Trophoblast cell (in vitro differentiated cells and primary cell): ENCODE results near the gene CD248.

Experiments used
- DNase-seq, 2 donors: peaks; one replicate each; pipeline ENCODE4 v3.0.0-alpha.2; 2016
- H2AFZ ChIP-seq: 2 replicates; pipeline ENCODE4 v1.6.1; 2013; ENCODE audit warnings: low read length, moderate library complexity, mild to moderate bottlenecking; ENCODE audit not compliant: insufficient read depth, poor library complexity
- H2AK5ac ChIP-seq: 2 replicates; pipeline ENCODE4 v1.6.1; 2013; ENCODE audit warnings: mild to moderate bottlenecking, low read length
- H2BK120ac ChIP-seq: 2 replicates; pipeline ENCODE4 v1.6.1; 2013; ENCODE audit warnings: low read length, mild to moderate bottlenecking, moderate library complexity; ENCODE audit not compliant: insufficient read depth, poor library complexity
- H2BK12ac ChIP-seq: 2 replicates; pipeline ENCODE4 v1.6.1; 2013; ENCODE audit warnings: mild to moderate bottlenecking, low read length, moderate library complexity
- H2BK5ac ChIP-seq: 2 replicates; pipeline ENCODE4 v1.6.1; 2013; ENCODE audit warnings: low read length, low read depth, moderate library complexity, mild to moderate bottlenecking; ENCODE audit not compliant: poor library complexity
- H3K14ac ChIP-seq: 2 replicates; pipeline ENCODE4 v1.6.1; 2013; ENCODE audit warnings: mild to moderate bottlenecking, low read length
- H3K18ac ChIP-seq: 2 replicates; pipeline ENCODE4 v1.6.1; 2013; ENCODE audit warnings: mild to moderate bottlenecking, low read length
- H3K23ac ChIP-seq: 2 replicates; pipeline ENCODE4 v1.6.1; 2013; ENCODE audit warnings: low read length
- H3K27ac ChIP-seq: 2 replicates; pipeline ENCODE4 v1.5.1; 2013; ENCODE audit warnings: low read depth, mild to moderate bottlenecking, inconsistent platforms, low read length, moderate library complexity
- H3K27me3 ChIP-seq: 2 replicates; pipeline ENCODE4 v1.6.1; 2013; ENCODE audit warnings: inconsistent platforms, mild to moderate bottlenecking, low read length, moderate library complexity; ENCODE audit not compliant: insufficient read depth
- H3K36me3 ChIP-seq, 2 experiments: 1 replicate in 1 of 2; 2 replicates in 1 of 2; pipeline ENCODE4 v1.6.1; 2013; ENCODE audit warnings: low read length in 2 of 2, mild to moderate bottlenecking in 2 of 2, moderate library complexity in 1 of 2; ENCODE audit not compliant: insufficient read depth in 2 of 2, control insufficient read depth in 1 of 2
- H3K4ac ChIP-seq: 2 replicates; pipeline ENCODE4 v1.6.1; 2013; ENCODE audit warnings: low read depth, mild to moderate bottlenecking, low read length, moderate library complexity
- H3K4me1 ChIP-seq, 2 experiments: 1 replicate in 1 of 2; 2 replicates in 1 of 2; pipeline ENCODE4 v1.6.1; 2013; ENCODE audit warnings: low read length in 2 of 2, mild to moderate bottlenecking in 2 of 2, moderate library complexity in 1 of 2; ENCODE audit not compliant: insufficient read depth in 2 of 2, control insufficient read depth in 1 of 2
- H3K4me2 ChIP-seq: 2 replicates; pipeline ENCODE4 v1.6.1; 2013; ENCODE audit warnings: inconsistent platforms, mild to moderate bottlenecking, low read length, moderate library complexity
- H3K4me3 ChIP-seq: 2 replicates; pipeline ENCODE4 v1.5.1; 2013; ENCODE audit warnings: mild to moderate bottlenecking, low read depth, low read length, inconsistent platforms
- H3K79me1 ChIP-seq: one replicate; pipeline ENCODE4 v1.6.1; 2013; ENCODE audit warnings: low read length
- H3K79me2 ChIP-seq: 2 replicates; pipeline ENCODE4 v1.6.1; 2013; ENCODE audit warnings: low read length, mild to moderate bottlenecking; ENCODE audit not compliant: control insufficient read depth, insufficient read depth, poor library complexity
- H3K9ac ChIP-seq: 2 replicates; pipeline ENCODE4 v1.6.1; 2013; ENCODE audit warnings: mild to moderate bottlenecking, low read length
- H3K9me3 ChIP-seq: 2 replicates; pipeline ENCODE4 v1.6.1; 2013; ENCODE audit warnings: low read depth, mild to moderate bottlenecking, control low read depth, inconsistent platforms, low read length; ENCODE audit not compliant: insufficient read depth
- H4K12ac ChIP-seq: 2 replicates; pipeline ENCODE4 v1.6.1; 2013; ENCODE audit warnings: low read depth, mild to moderate bottlenecking, low read length, moderate library complexity
- H4K8ac ChIP-seq: 2 replicates; pipeline ENCODE4 v1.6.1; 2013; ENCODE audit warnings: low read depth, mild to moderate bottlenecking, low read length, moderate library complexity
- H4K91ac ChIP-seq: one replicate; pipeline ENCODE4 v1.6.1; 2013; ENCODE audit warnings: low read depth, mild to moderate bottlenecking, low read length, moderate library complexity
- WGBS: extraction: QIAGEN DNeasy Blood & Tissue Kit; methylation state at CpG from one replicate; pipeline ENCODE4 v1.1.7; 2013; ENCODE audit warnings: missing lambda C conversion rate; ENCODE audit not compliant: insufficient read length, insufficient coverage; ENCODE audit errors: extremely low coverage; 5-methylcytosine and 5-hydroxymethylcytosine counted together

CD248 gene

DNA sequence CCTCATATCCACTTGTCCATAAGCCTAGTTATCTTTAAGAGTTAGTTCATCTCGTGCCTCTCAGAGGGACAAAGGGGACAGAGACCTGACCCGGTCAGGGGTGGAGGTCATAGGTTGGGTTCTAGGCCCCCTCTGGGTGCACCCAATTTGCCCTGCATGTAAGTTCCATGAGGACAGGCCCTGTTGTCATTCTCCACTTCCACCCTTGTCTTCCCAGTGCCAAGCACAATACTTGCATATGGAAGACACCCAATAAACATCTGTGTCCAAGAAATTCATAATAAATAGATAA, 26.6 kb downstream of the CD248 start:
- no peak overlapping the region for H3K4me3 ChIP-seq
- H3K36me3 ChIP-seq: peaks cover 13 to 18% of the 10 kb centered on the region in 2 experiments
- H2AK5ac ChIP-seq: no peak overlapping the region
- peaks cover 10% of the 10 kb centered on the region for H3K79me2 ChIP-seq
- no peak overlapping the region for H2BK5ac ChIP-seq
- peaks cover 3% of the 10 kb centered on the region for H3K9me3 ChIP-seq
- peaks cover 20% of the 10 kb centered on the region for H3K27me3 ChIP-seq
- no peak overlapping the region for H3K23ac ChIP-seq
- no peak overlapping the region for H3K18ac ChIP-seq
- H3K4ac ChIP-seq: no peak overlapping the region
- no peak overlapping the region for H3K9ac ChIP-seq
- peaks cover 8% of the 10 kb centered on the region for H3K79me1 ChIP-seq
- peaks cover 12 to 15% of the 10 kb centered on the region in 2 experiments for H3K4me1 ChIP-seq
- WGBS: no CpG with 5 or more reads among the region's 2 CpGs
- no peak overlapping the region for H2BK120ac ChIP-seq
- H4K91ac ChIP-seq: no peak overlapping the region
- H4K12ac ChIP-seq: no peak overlapping the region
- no peak overlapping the region for H3K27ac ChIP-seq
- H2BK12ac ChIP-seq: no peak overlapping the region
- no peak overlapping the region for H3K4me2 ChIP-seq
- no peak for DNase-seq
- no peak overlapping the region for H4K8ac ChIP-seq
- H2AFZ ChIP-seq: no peak overlapping the region
- H3K14ac ChIP-seq: no peak overlapping the region

DNA sequence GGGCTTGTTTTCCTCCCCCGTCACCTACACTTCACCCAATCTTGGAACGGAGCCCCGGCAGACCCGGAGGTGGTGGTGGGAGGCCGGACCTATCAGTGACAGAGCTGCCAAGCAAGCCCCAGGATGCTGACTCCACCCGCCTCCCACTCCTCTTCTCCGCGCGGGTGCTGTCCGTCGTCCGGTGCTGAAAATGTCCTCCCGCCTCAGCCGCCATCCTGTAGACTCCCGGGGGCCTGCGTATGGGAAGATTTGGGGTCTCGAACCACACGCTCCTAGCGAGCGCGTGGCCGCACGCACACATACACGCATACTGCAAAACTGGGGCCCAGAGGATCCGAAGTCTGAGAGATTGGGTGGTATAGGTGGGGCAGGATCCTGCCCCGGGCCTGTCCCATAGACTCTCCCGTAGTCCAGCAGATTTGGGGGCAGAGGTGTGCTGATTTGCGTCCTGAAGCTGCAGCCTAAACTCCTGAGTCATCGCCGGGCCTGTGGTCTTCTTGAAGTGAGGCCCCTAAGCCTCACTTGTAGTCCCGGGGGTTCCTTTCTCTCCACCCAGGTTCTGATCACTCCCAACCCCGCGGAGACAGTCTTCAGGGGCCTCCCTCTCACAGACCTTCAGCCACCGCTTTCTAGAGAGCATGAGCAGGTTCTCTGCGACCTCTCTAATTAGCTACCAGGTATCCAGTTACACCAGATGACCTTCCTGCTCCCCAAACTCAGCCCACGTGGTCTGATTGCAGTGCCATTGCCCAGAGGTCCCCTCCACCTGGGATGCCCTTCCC, 27.1 kb downstream of the CD248 start:
- Histone ChIP-seq H2BK5ac (peak overlapping the region; percentile 46), H2BK120ac (no peak overlapping the region), H3K18ac (peak overlapping the region; percentile 61), H2AFZ (peak overlapping the region; percentile 38), H3K79me2 (peaks cover 10% of the 10 kb centered on the region), H3K79me1 (peaks cover 8% of the 10 kb centered on the region), H2BK12ac (no peak overlapping the region), H3K14ac (peak overlapping the region; percentile 45), H3K9me3 (peaks cover 3% of the 10 kb centered on the region), H3K4me2 (peak overlapping the region; percentile 97), H3K4me3 (peak overlapping the region; percentile 78), H3K27me3 (peaks cover 20% of the 10 kb centered on the region), H4K8ac (peak overlapping the region; percentile 86), H3K27ac (peak overlapping the region; percentile 72), H4K12ac (peak overlapping the region; percentile 65), H4K91ac (peak overlapping the region; percentile 79), H3K36me3 (peaks cover 19 to 23% of the 10 kb centered on the region in 2 experiments), H3K23ac (no peak overlapping the region), H2AK5ac (peak overlapping the region; percentile 23), H3K4ac (peak overlapping the region; percentile 30), H3K9ac (peak overlapping the region; percentile 54), H3K4me1 (peaks cover 12 to 15% of the 10 kb centered on the region in 2 experiments)
- WGBS: no CpG with 5 or more reads among the region's 36 CpGs
- peak in 1 of 2 donors; percentile 77 for DNase-seq

DNA sequence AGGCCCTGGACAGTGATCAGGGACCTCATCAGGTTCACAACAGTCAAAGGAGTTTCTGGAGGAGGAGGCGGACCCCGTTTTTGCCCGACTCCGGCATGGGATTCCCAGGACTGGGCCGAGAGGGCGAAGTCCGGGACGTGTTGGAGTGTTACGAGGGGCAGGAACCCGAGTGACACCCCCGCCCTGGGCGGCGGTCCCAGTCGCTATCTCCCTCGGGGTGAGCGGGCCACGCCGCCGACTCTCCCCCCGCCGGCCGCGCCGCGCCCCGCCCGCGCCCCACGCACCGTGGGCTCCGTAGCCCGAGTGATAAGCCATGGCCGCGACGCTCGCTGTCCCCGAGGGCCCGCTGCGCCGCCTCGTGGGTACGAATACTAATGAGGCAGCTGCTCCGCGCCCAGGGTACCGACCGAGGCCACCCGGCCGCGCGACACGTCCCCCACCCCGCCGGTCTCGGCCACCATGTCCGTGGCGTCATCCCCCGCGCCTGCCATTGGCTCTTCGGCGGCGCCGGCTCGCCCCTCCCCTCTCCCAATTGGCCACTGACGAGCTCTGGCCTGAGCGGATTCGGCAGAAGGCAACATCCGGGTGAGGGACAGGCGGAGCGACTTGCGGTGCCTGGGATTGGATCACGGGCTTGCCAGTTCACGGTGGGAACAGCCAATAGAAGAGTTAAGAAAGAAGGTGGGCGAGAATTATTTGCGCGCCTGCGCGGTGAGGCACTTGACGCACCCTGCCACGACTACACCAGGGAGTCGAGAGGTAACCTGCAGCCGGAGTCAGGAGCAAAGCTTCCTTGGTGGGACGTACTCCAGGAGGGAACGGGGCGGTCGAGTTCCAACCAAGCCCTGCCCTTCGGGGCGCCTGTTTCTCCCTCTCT, 27.9 kb downstream of the CD248 start, which contains the start of gene YIF1A:
YIF1A (minus strand) TSS at position 473 of the 877 bp plus-strand sequence; CDS start at position 315, 158 bp downstream.
- H3K4me3 ChIP-seq: peak within 1 kb of the TSS; percentile 84
- no peak within 1 kb of the TSS for H2BK12ac ChIP-seq
- H2BK5ac ChIP-seq: peak within 1 kb of the TSS; percentile 85
- peak within 1 kb of the TSS; percentile 98 for H4K8ac ChIP-seq
- peak within 1 kb of the TSS; percentile 62 for H2BK120ac ChIP-seq
- peaks cover 8% of the 10 kb centered on the region for H3K79me1 ChIP-seq
- H3K4me2 ChIP-seq: peak within 1 kb of the TSS; percentile 97
- no peak within 1 kb of the TSS for H3K23ac ChIP-seq
- peak within 1 kb of the TSS; percentile 86 for H3K9ac ChIP-seq
- peak; percentile 99 to 100 for DNase-seq
- H2AFZ ChIP-seq: peak within 1 kb of the TSS; percentile 94
- peaks cover 10% of the 10 kb centered on the region for H3K79me2 ChIP-seq
- peak within 1 kb of the TSS; percentile 43 for H2AK5ac ChIP-seq
- H3K36me3 ChIP-seq: peaks cover 25 to 31% of the 10 kb centered on the region in 2 experiments
- peak within 1 kb of the TSS; percentile 72 for H3K27ac ChIP-seq
- peaks cover 20% of the 10 kb centered on the region for H3K27me3 ChIP-seq
- peak within 1 kb of the TSS; percentile 96 for H3K14ac ChIP-seq
- peak within 1 kb of the TSS; percentile 92 for H4K12ac ChIP-seq
- peaks cover 3% of the 10 kb centered on the region for H3K9me3 ChIP-seq
- H4K91ac ChIP-seq: peak within 1 kb of the TSS; percentile 97
- peak within 1 kb of the TSS; percentile 97 for H3K18ac ChIP-seq
- no CpG with 5 or more reads among the region's 87 CpGs for WGBS
- peak within 1 kb of the TSS; percentile 86 for H3K4ac ChIP-seq
- H3K4me1 ChIP-seq: peaks cover 12 to 15% of the 10 kb centered on the region in 2 experiments

DNA sequence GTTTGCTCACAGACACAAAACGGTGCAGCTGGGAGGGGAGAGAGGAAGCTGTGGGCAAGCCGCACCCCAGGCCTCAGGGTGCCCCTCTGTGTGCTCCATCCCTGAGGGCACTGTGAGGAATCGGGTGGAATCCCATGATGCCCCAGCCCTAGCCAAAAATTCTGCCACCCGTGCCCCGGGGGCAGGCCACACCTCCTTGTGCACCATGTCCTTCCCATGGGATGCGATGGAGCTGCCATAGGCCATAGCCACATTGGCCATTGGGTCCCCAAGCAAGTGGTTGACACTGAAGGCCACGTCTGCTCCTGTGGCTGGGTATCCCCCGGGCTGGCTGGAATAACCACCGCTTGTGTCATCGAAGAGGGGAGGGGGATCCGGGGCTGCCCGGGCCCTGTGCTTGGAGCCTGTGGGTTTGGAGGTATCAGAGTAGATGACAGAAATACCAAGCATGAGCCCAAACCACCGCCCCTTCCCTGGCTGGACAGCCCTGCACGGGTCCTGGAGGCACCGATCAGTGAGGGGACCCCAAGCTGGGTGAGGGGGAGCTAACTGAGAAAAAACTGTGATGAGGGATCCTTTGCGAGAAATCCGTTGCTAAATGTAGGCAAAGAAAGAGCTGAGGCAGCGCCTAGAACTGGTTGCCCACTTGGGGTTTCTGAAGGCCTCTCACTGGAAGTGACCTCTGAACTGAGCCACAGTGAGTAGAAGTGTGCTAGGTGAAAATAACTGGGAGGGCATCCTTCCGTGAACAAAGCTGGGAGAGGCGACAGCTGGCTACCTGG, 28.8 kb downstream of the CD248 start:
- Histone ChIP-seq H3K4ac (peak overlapping the region; percentile 86), H3K79me1 (peaks cover 8% of the 10 kb centered on the region), H4K91ac (peak overlapping the region; percentile 97), H3K18ac (peak overlapping the region; percentile 97), H2AFZ (peak overlapping the region; percentile 94), H3K4me2 (peak overlapping the region; percentile 62), H2AK5ac (peak overlapping the region; percentile 43), H3K36me3 (peaks cover 27 to 34% of the 10 kb centered on the region in 2 experiments), H2BK120ac (peak overlapping the region; percentile 62), H3K27me3 (peaks cover 20% of the 10 kb centered on the region), H3K4me3 (peak overlapping the region; percentile 84), H3K9ac (peak overlapping the region; percentile 86), H2BK12ac (no peak overlapping the region), H3K79me2 (peaks cover 10% of the 10 kb centered on the region), H3K9me3 (peaks cover 3% of the 10 kb centered on the region), H3K14ac (peak overlapping the region; percentile 96), H4K12ac (peak overlapping the region; percentile 92), H2BK5ac (peak overlapping the region; percentile 85), H3K27ac (peak overlapping the region; percentile 63), H4K8ac (peak overlapping the region; percentile 98), H3K4me1 (peaks cover 12 to 15% of the 10 kb centered on the region in 2 experiments), H3K23ac (no peak overlapping the region)
- WGBS: no CpG with 5 or more reads among the region's 20 CpGs
- no peak for DNase-seq
